ENCODE data around the gene IL22RA2. TPM values are rescaled to one million over a fixed set of nuclear protein-coding genes. Genes with fewer than 3 reads are reported as not detected.

IL22RA2 gene
- polyA plus RNA-seq, 1 donor (not counting 4 experiments of a cell fraction or from before 2014, with no cell fraction given): 0.03 TPM

GRCh38 chr6:137106183-137106582 lies 67.3 kb downstream of the IL22RA2 start:
- no peak overlapping the region for H2AFZ ChIP-seq (ENCODE audit: control insufficient read depth, low read length)
- TF ChIP-seq CTCF (optimal IDR thresholded peaks at IDR 0.05 in 1 of 3, IDR thresholded peaks at IDR 0.05 in 1 of 3, conservative IDR thresholded peaks at IDR 0.05 in 1 of 3; ENCODE audit: extremely low read depth in 1 of 3, insufficient read depth in 2 of 3, low read length in 3 of 3) (no peak), EZH2 (IDR thresholded peaks at IDR 0.05; ENCODE audit: low read length) (no peak)
- no peaks in the 10 kb centered on the region for H4K20me1 ChIP-seq (ENCODE audit: control insufficient read depth, extremely low read depth, insufficient read depth, low read length)
- dilution Hi-C loops (cut with MboI; ENCODE audit: extremely low pct_ligation_motif_present, low sequenced_read_pairs): no loop called here
- H3K4me3 ChIP-seq (ENCODE audit: control insufficient read depth in 2 of 3, extremely low read depth in 1 of 3, insufficient read depth in 2 of 3, low read depth in 1 of 3, low read length in 3 of 3): no peak overlapping the region
- FAIRE-seq (no peak), DNase-seq (ENCODE audit: low read depth, low spot score) (no peak)
- H3K27ac ChIP-seq (ENCODE audit: control insufficient read depth, insufficient read depth, low read length): no peak overlapping the region
- H3K36me3 ChIP-seq (ENCODE audit: control insufficient read depth in 2 of 2, extremely low read depth in 1 of 2, insufficient read depth in 2 of 2, low read length in 2 of 2): no peaks in the 10 kb centered on the region
- H3K79me2 ChIP-seq (ENCODE audit: control insufficient read depth, insufficient read depth, low read length): no peaks in the 10 kb centered on the region
- no peaks in the 10 kb centered on the region for H3K27me3 ChIP-seq (ENCODE audit: control insufficient read depth, extremely low read depth, insufficient read depth, low read length)
- no peaks in the 10 kb centered on the region for H3K9me3 ChIP-seq (ENCODE audit: control insufficient read depth, low read depth, low read length)
- H3K4me2 ChIP-seq (ENCODE audit: control insufficient read depth, extremely low read depth, insufficient read depth, low read depth, low read length): peak overlapping the region; percentile 67
- peaks cover 25% of the 10 kb centered on the region for H3K4me1 ChIP-seq (ENCODE audit: control insufficient read depth, extremely low read depth, insufficient read depth, low read length)
- no peaks in the 10 kb centered on the region for H3K9me1 ChIP-seq (ENCODE audit: control insufficient read depth, extremely low read depth, insufficient read depth, low read length)
- H3K9ac ChIP-seq (ENCODE audit: control insufficient read depth, extremely low read depth, insufficient read depth, low read length): no peak overlapping the region

- H3K36me3 ChIP-seq (ENCODE audit: control insufficient read depth in 2 of 2, extremely low read depth in 1 of 2, insufficient read depth in 2 of 2, low read length in 2 of 2): no peaks in the 10 kb centered on the region
- H3K4me2 ChIP-seq (ENCODE audit: control insufficient read depth, extremely low read depth, insufficient read depth, low read depth, low read length): peak overlapping the region; percentile 67
- FAIRE-seq (peak; percentile 96), DNase-seq (ENCODE audit: low read depth, low spot score) (peak; percentile 28)
- H3K27me3 ChIP-seq (ENCODE audit: control insufficient read depth, extremely low read depth, insufficient read depth, low read length): no peaks in the 10 kb centered on the region
- H3K27ac ChIP-seq (ENCODE audit: control insufficient read depth, insufficient read depth, low read length): peak overlapping the region; percentile 23
- H3K9me3 ChIP-seq (ENCODE audit: control insufficient read depth, low read depth, low read length): no peaks in the 10 kb centered on the region
- no peaks in the 10 kb centered on the region for H3K79me2 ChIP-seq (ENCODE audit: control insufficient read depth, insufficient read depth, low read length)
- peak overlapping the region; percentile 63 for H2AFZ ChIP-seq (ENCODE audit: control insufficient read depth, low read length)
- no peaks in the 10 kb centered on the region for H4K20me1 ChIP-seq (ENCODE audit: control insufficient read depth, extremely low read depth, insufficient read depth, low read length)
- dilution Hi-C loops (cut with MboI; ENCODE audit: extremely low pct_ligation_motif_present, low sequenced_read_pairs): no loop called here
- no peak for TF ChIP-seq EZH2 (IDR thresholded peaks at IDR 0.05; ENCODE audit: low read length)
- TF ChIP-seq CTCF (optimal IDR thresholded peaks at IDR 0.05 in 1 of 3, IDR thresholded peaks at IDR 0.05 in 1 of 3, conservative IDR thresholded peaks at IDR 0.05 in 1 of 3; ENCODE audit: extremely low read depth in 1 of 3, insufficient read depth in 2 of 3, low read length in 3 of 3): no peak
- peaks cover 25% of the 10 kb centered on the region for H3K4me1 ChIP-seq (ENCODE audit: control insufficient read depth, extremely low read depth, insufficient read depth, low read length)
- H3K4me3 ChIP-seq (ENCODE audit: control insufficient read depth in 2 of 3, extremely low read depth in 1 of 3, insufficient read depth in 2 of 3, low read depth in 1 of 3, low read length in 3 of 3): peak overlapping the region in 2 of 3 experiments; percentile 20
- H3K9me1 ChIP-seq (ENCODE audit: control insufficient read depth, extremely low read depth, insufficient read depth, low read length): no peaks in the 10 kb centered on the region
- H3K9ac ChIP-seq (ENCODE audit: control insufficient read depth, extremely low read depth, insufficient read depth, low read length): no peak overlapping the region
Observed at GRCh38 chr6:137105375-137105774, 68.1 kb downstream of the IL22RA2 start.
